GM18508 (cell line): Measurements from ENCODE around the gene MSI1.
"Not testable (repeated sequence)": the region's sequence is repeated elsewhere in the genome, so short reads cannot be mapped to it uniquely, and the experiment has no call there.

ENCODE experiments used
- ATAC-seq: cut with Tn5 transposase; IDR thresholded peaks from one replicate; pipeline ENCODE4 v1.9.1; 2021; ENCODE audit warnings: moderate number of reproducible peaks; ENCODE audit not compliant: insufficient read depth, unreplicated experiment

The MSI1 gene

DNA sequence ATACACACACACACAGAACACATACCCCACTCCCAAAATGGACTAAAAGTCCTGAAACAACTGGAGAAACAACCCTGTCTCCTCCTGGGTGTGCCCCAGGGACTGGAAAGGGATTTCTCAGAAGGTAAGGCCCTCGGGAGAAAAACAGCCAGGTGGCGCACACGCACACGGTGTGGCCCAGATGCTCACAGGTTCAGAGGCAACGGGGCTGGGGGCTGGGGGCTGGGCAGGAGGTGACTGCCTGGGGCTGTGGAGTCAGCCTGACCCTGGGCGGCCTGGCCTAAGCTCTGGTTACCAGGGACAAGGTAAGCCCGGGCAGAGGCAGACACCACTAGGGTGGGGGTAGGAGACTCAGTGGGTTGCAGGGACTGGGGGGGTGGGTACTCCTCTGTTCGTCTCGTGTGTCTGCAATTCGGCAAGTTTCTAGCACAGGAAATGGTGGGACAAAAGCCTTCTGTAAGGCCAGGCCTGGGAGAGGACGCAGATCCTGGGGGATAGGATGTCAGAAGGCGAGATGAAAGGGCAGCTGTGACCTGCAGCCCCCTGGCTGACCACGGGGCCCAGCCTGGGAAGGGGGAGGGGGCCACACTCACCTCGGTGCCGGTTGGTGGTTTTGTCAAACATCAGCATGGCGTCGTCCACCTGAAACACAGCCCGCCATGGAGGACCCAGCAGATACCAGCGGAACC lies 10.4 kb downstream of the MSI1 start:
- no peak for ATAC-seq

DNA sequence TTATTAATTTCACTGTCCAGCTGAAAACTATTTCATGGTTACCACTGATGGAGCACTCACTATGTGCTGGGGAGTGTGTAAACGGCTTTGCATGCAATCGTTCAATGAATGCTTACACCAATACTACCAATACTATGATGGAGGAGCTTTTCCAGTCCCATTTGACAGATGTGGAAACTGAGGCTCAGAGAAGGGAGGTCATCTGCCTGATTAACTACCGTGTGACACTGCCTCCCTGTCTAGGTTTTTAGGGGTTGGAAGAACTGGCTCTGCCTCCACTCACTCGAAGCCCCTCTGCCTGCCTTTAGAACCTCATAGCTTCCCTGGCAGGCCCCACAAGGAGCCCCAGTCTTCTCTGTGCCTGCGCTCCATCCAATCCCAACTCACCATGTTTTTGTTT lies 11.9 kb downstream of the MSI1 start:
- no peak for ATAC-seq

DNA sequence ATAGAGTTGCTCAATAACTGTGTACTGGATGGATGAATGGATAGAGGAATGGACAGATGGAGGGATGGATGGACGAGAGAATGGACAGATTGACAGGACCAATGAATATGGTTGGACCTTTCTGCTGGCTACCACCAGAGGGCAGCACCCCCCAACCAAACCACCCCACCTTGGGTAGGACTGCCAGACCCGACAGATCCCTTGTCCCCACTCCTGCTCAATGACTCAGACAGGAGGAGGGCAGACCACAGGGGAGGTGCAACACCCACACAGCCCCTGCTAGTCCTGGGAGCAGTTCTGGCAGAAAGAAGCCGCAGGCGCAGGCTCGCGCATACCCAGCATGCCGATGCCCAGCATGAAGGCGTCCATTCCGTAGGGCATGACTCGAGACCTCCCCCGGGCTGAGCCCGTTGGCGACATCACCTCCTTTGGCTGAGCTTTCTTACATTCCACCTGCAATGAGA lies 12.4 kb downstream of the MSI1 start:
- no peak for ATAC-seq

DNA sequence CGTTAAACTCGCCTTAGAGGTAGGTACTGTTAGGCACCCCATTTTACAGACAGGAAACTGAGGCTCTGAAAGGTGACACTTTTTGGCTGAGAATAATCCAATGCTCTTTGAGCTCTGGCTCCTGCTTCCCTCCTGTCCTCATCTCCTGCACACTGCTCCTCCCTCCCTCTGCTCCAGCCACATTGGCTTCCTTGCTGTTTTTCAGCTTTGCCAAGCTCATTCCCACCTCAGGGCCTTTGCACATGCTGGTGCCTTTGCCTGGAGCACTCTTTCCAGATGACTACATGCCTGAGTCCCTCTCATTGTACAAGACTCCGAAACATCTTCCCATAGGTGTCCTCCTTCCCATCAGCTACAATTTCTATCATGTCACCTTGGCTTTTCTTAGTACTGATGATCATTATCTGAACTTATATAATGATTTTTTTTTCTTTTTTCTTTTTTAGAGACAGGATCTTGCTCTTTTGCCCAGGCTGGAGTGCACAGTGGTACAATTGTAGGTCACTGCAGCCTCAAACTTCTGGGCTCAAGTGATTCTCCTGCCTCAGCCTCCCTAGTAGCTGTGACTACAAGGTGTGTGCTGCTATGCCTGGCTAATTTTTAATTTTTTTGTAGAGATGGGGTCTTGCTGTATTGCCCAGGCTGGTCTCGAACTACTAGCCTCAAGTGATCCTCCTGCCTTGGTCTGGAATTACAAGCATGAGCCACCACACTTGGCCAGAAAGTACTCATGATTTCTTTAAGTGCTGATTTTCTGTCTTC lies 15.2 kb downstream of the MSI1 start:
- no peak for ATAC-seq

DNA sequence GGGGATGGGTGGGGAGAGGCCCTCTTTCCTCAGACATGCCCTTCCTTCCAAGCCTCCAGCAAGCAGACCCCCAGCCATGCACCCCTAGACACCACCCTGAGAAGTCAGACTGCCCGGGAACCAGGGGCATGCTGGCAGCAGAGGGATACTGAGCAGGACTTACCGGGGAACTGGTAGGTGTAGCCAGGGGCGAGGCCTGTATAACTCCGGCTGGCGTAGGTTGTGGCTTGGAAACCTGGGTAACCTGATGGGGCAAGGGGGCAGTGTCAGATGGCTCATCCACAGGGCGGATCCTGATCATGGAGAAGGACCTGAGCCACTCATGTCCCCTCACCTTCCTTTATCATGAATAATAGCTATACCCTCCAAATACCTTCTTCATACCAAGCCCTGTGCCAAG lies 15.8 kb downstream of the MSI1 start:
- ATAC-seq: no peak

DNA sequence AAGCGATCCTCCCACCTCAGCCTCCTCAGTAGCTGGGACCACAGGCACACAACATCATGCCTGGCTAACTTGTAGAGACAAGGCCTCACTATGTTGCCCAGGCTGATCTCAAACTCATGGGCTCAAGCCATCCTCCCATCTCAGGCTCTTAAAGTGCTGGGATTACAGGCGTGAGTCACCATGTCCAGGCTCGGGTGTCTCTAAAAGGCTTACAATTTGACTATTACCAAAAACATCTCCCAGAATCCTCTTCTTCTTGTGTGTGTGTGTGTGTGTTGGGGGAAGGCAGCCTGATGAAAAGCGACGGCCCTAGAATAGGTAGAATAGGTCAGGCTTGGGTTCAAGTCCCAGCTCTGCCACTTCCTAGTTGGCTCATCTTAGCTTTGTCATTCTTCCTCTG lies 16.8 kb downstream of the MSI1 start:
- ATAC-seq: no peak

DNA sequence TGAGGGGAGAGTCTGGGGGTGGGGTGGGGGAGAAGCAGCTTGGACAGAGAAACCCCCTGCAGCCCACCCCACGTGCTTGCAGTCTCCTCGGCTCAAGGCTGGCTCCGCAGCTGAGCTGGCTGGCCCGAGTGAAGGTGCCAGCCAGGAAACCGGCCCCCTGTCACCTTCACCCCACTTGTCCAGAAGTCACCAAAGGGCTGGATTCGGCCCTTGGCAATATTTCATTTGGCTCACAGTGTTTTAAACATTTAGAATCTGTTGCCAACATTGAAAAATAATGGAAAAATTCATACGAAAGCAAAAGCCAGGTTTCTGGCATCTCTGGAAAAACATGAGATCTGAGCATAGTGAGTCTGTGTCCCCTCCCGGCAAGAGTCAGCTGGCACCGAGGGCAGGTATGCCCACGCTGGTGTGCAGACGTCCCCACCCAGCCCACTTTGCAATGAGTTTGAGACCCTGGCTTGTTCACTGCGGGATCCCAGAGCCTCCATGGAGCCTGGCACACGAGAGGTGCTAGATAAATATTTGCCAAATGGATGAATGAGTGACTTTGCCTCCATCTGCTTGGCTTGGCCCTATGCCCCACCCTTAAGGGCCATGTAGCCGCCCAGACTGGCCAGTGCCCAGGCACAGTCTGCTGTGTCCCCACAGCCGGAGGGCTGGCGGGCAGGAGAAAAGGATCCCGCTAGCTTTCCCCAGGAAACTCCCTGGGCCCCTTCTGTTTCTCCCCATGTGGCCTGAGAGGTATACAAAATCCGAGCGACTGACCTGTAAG lies 18.2 kb downstream of the MSI1 start:
- ATAC-seq: no peak

DNA sequence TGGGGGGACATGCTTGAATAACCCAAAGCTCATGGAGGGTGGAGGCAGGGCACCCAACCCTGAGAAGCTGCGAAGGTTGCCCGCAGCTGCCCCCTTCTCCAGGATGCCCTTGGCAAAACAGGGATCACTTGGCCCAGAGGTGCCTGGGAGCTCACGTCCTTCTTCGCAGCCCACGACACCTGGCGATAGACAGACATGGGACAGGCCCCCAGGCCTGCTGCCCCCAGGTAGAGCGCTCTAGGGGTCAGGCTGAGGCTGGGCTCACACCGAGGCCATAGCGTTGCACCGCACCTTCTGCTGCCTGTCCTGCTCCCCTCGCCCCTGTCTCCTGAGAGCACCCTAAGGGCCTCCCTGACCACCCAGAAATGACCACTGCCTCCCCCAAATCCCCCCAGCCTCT lies 21.2 kb downstream of the MSI1 start:
- no peak for ATAC-seq

DNA sequence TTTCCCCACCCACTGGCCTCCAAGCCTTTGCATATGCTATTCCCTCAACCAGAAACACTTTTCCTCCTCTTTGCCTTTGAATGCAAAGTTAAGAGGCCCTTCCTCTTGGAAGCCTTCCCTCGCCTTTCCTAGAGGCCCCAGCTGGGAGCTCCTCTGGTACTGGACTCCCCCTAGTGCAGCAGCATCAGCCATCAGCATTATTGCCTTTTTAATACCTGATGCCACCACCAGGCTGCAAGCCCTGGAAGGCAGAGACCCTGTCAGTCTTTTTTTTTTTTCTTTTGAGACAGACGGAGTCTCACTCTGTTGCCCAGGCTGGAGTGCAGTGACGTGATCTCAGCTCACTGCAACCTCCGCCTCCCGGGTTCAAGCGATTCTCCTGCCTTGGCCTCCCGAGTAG lies 22.3 kb downstream of the MSI1 start:
- no peak for ATAC-seq

DNA sequence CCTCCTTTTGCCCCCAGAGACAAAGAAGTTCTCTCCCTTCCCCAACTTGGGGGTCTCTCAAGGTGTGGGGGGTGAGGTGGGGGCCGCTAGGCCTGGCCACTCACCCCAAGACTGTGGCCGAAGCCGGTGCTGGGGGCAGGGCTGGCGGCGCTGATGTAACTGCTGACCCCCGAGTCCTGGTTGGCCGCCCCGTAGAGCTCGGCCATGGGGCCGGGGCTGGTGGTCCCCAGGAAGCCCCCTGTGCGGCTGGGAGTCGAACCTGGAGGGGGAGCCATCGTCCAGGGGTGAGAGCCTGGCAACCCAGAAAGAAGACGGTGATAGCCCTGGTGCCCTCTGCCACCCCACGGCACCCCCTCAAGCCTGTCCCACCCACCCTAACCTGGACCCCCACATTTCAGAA lies 22.9 kb downstream of the MSI1 start:
- no peak for ATAC-seq

DNA sequence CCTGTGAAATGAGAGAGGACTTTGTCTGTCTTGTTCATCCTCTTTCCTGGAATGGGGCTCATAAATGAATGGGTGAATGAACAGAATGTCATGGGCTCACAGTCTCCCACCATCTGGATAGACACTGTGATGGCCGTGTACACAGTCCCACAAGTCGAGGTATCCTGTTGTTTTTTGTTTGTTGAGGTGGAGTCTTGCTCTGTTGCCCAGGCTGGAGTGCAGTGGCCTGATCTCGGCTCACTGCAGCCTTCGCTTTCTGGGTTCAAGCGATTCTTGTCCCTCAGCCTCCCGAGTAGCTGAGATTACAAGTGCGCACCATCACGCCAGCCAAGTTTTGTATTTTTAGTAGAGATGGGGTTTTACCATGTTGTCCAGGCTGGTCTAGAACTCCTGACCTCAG lies 25.3 kb downstream of the MSI1 start:
- no peak for ATAC-seq

DNA sequence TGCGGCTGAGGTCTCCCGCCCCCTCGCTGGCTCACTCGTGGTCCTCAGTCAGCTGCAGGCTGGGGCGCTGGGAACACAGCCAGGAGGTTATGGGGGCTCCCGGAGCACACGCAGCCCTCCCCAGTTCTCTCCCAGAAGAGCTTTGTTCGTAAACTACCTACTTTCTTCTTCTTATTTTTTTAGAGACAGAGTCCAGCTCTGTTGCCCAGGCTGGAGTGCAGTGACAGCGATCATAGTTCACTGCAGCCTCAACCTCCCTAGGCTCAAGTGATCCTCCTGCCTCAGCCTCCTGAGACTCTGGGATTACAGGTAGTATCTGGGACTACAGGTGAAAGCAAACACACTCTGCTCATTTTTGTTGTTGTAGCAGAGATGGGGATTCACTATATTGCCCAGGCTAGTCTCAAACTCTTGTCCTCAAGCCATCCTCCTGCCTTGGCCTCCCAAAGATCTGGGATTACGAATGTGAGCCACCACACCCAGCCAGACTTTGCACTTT lies 25.9 kb downstream of the MSI1 start:
- ATAC-seq: no peak

DNA sequence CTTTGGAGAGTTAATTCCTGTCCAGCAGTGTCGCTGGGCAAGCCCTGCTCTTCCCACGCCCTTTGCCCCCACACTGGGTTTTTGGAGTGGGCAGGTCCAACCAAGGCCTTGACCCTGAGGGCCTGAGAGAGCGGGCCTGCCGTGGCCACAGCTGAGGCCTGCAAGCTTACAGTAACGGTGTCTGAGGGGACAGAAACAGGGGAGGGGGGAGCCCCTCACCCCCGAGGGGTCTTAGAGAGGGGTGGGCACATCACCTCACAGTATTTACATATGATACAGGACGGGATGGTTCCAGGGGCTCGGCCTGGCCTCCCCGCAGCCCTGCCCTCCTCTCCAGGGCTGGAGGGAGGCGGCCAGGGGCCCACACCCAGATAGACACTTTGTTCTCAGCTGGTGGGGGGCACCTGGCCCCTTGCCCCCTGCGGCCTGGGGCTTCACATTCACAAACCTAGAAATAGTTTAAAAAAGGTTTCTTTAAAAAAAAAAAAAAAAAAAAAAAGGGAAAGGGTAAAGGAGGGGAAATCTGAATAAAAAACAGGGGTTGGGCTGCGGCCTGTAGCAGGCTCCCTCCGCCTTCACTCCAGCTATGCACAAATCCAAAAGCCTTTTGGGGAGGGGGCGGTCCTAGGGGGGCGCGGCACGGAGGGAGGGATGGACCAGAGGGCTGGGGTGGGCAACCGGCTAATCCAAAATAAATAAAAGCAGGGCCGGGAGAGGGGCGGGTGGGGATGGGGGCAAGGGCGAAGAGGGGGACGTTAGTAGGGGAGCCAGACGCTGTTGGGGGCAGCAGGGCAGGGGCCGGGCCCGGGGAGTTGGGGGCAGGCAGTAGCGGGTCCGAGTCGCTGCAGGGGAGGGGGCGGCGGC lies 26.6 kb downstream of the MSI1 start:
- no peak for ATAC-seq

DNA sequence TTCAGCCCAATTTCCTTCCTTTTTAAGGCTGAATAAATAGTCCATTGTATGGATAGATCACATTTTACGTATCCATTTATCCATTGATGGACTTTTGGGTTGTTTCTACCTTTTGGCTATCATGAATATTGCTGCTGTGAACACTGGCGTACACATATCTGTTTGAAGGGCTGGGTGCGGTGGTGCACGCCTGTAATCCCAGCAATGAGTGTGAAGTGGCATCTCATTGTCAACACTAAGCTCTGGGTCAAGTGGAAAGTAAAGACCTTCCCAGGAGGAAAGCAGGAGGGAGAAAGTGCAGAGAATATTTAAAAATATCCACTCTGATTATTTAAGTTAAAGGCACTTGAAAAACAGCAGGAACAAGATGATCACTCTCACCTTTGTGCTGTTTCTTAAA lies 29.7 kb downstream of the MSI1 start:
- ATAC-seq: no peak

DNA sequence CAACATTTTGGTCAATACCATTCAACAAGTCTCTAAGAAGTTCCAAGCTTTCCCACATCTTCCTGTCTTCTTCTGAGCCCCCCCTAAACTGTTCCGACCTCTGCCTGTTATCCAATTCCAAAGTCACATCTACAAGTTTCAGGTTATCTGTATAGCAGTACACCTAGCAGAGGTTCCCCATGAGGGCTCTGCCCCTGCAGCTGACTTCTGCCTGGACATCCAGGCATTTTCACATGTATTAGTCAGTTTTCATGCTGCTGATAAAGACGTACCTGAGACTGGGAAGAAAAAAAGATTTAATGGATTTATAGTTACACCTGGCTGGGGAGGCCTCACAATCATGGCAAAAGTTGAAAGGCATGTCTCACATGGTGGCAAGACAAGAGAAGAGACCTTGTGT lies 31.2 kb downstream of the MSI1 start:
- no peak for ATAC-seq

DNA sequence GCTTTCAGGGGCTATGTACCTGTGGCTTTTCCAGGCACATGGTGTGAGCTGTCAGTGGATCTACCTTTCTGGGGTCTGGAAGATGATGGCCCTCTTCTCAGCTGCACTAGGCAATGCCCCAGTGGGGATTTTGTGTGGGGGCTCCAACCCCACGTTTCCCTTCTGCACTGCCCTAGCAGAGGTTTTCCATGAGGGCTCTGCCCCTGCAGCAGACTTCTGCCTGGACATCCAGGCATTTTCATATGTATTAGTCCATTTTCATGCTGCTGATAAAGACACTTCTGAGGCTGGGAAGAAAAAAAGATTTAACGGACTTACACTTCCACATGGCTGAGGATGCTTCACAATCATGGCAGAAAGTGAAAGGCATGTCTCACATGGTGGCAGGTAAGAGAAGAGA lies 32.6 kb downstream of the MSI1 start:
- not testable (repeated sequence) for ATAC-seq

DNA sequence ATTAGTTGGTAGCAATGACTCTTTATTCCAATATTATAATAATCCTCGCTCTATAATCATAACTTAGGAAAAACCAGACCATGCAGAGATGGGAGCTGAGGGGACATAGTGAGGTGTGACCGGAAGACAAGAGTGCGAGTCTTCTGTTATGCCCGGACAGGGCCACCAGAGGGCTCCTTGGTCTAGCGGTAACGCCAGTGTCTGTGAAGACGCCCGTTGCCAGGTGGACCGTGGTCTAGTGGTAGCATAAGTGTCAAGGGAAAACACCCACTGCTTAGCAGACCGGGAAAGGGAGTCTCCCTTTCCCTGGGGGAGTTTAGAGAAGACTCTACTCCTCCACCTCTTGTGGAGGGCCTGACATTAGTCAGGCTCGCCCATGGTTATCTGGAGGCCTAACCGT lies 33.5 kb downstream of the MSI1 start:
- ATAC-seq: not testable (repeated sequence)

DNA sequence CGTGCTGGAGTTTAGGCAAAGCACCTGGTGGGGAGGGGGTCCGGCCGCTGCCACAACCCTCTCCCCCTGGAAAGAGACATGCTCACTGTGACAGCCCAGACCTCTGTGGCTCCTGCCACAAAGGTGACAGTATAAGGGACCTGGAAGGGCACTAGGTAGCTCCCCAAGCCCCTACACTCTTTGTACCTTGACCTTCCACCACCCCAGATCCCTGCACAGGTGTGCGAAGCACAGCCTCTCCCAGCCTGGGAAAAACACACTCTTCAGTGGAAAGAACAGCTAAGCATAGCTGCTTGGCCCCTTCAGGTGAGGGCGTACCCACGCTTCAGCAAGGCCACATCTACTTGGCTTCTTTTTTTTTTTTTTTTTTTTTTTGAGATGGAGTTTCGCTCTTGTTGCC lies 36.4 kb downstream of the MSI1 start:
- no peak for ATAC-seq

DNA sequence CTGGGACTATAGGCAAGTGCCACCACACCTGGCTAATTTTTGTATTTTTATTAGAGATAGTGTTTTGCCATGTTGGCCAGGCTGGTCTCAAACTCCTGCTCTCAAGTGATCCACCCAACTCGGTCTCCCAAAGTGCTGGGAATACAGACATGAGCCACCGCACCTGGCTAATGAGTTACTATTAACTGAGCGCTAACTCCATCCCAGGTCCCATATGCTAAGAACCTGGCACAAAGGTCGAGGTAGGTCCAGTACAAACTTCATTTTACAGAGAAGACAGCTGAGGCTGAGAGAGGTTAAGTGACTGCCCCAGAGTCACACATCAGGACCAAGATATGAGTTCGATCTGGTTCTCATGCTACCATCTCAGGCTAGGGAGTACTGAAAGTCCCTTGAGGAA lies 36.9 kb downstream of the MSI1 start:
- no peak for ATAC-seq

DNA sequence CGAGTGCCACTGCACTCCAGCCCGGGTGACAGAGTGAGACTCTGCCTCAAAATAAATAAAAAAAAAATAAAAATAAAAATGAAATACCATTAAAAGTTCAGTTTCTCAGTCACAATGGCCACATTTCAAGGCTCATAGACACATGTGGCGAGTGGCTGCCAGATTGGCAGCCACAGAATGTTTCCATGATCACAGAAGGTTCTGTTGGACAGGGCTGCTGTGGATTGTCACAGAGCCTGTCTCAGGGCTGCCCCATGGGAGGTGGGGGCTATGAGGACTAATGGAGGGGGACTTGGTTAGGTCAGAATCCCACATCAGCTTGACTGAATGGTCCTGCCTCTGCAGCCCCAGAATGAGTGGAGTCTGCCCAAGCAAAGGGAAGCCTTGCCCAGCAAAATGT lies 37.6 kb downstream of the MSI1 start:
- ATAC-seq: no peak
